GM23338 (cell line): ENCODE results near the gene CEP89. TPM values are rescaled to one million over a fixed set of nuclear protein-coding genes. Genes with fewer than 3 reads are reported as not detected.

ENCODE experiments used
- ATAC-seq: fragments of 200-7000 bp; cut with Tn5 transposase; 3 replicates; pipeline ENCODE4 v1.9.1; 2020
- DNase-seq: peaks from one replicate; pipeline ENCODE4 v3.0.0-alpha.2; 2015; ENCODE audit warnings: low spot score
- H2AFZ ChIP-seq: fragments of 200-600 bp; sonication (generic); 2 replicates; pipeline ENCODE4 v1.8.0; 2016; ENCODE audit warnings: antibody characterized with exemption, mild to moderate bottlenecking, moderate library complexity
- H3F3A ChIP-seq: fragments of 200-600 bp; sonication (generic); replicated peaks from 2 replicates; pipeline ENCODE4 v1.8.0; 2017; ENCODE audit warnings: antibody characterized with exemption, mixed run types, low read depth
- H3K27ac ChIP-seq: fragments of 200-600 bp; sonication (generic); 2 replicates; pipeline ENCODE4 v1.6.1; 2016; ENCODE audit warnings: low read depth
- H3K27me3 ChIP-seq: fragments of 200-600 bp; sonication (generic); 2 replicates; pipeline ENCODE4 v1.8.0; 2016; ENCODE audit warnings: mild to moderate bottlenecking, mixed run types, moderate library complexity; ENCODE audit not compliant: insufficient read depth
- H3K36me3 ChIP-seq: fragments of 200-600 bp; sonication (generic); 2 replicates; pipeline ENCODE4 v1.8.0; 2016; ENCODE audit warnings: mild to moderate bottlenecking; ENCODE audit not compliant: insufficient read depth
- H3K4me1 ChIP-seq: fragments of 200-600 bp; sonication (generic); 2 replicates; pipeline ENCODE4 v1.8.0; 2016; ENCODE audit warnings: mild to moderate bottlenecking, moderate library complexity; ENCODE audit not compliant: insufficient read depth
- H3K4me2 ChIP-seq: fragments of 200-600 bp; sonication (generic); 2 replicates; pipeline ENCODE4 v1.7.1; 2017; ENCODE audit warnings: mixed run types
- H3K4me3 ChIP-seq: fragments of 200-600 bp; sonication (generic); 2 replicates; pipeline ENCODE4 v1.6.1; 2016; ENCODE audit warnings: mixed run types
- H3K79me2 ChIP-seq: fragments of 200-600 bp; sonication (generic); replicated peaks from 2 replicates; pipeline ENCODE4 v1.8.0; 2017; ENCODE audit warnings: mild to moderate bottlenecking; ENCODE audit not compliant: insufficient read depth
- H3K9me2 ChIP-seq: fragments of 200-600 bp; sonication (generic); 2 replicates; pipeline ENCODE4 v1.8.0; 2017; ENCODE audit not compliant: insufficient read depth
- H4K20me1 ChIP-seq: fragments of 200-600 bp; sonication (generic); replicated peaks from 2 replicates; pipeline ENCODE4 v1.8.0; 2017; ENCODE audit warnings: mild to moderate bottlenecking; ENCODE audit not compliant: insufficient read depth
- H3K27ac Mint-ChIP-seq: 2 replicates; pipeline ENCODE4 v1.8.0; 2020; ENCODE audit warnings: inconsistent platforms, mild to moderate bottlenecking, moderate library complexity, mixed read lengths
- H3K27me3 Mint-ChIP-seq: 3 replicates; pipeline ENCODE4 v1.8.0; 2022; ENCODE audit warnings: low read depth, mild to moderate bottlenecking, moderate library complexity, mixed read lengths, inconsistent platforms; ENCODE audit not compliant: insufficient read depth, poor library complexity
- H3K36me3 Mint-ChIP-seq: 3 replicates; pipeline ENCODE4 v1.8.0; 2021; ENCODE audit warnings: low read depth, mild to moderate bottlenecking, inconsistent platforms, moderate library complexity, mixed read lengths
- H3K4me1 Mint-ChIP-seq: 3 replicates; pipeline ENCODE4 v1.8.0; 2020; ENCODE audit warnings: mild to moderate bottlenecking, inconsistent platforms, mixed read lengths
- H3K4me3 Mint-ChIP-seq: 3 replicates; pipeline ENCODE4 v1.8.0; 2021; ENCODE audit warnings: moderate library complexity, mild to moderate bottlenecking, inconsistent platforms, mixed read lengths
- H3K9me3 Mint-ChIP-seq: 3 replicates; pipeline ENCODE4 v1.8.0; 2020; ENCODE audit warnings: moderate library complexity, mild to moderate bottlenecking, inconsistent platforms, mixed read lengths
- CTCF ChIP-seq, 2 experiments: fragments of 200-600 bp in 1 of 2; sonication (generic) in 1 of 2; conservative IDR thresholded peaks; 2 replicates each; pipeline versions ENCODE4 v1.5.1 to v1.6.1; 2016 to 2017; ENCODE audit warnings: antibody characterized with exemption in 2 of 2, low read depth in 2 of 2, mild to moderate bottlenecking in 2 of 2, moderate library complexity in 1 of 2
- EZH2 ChIP-seq: fragments of 200-600 bp; sonication (generic); IDR thresholded peaks from one replicate; pipeline ENCODE4 v1.8.0; 2017; ENCODE audit warnings: antibody characterized with exemption, mild to moderate bottlenecking, low read depth; ENCODE audit not compliant: unreplicated experiment
- JUNB ChIP-seq: IDR thresholded peaks from one replicate; pipeline ENCODE4 v1.6.1; 2016; ENCODE audit warnings: antibody characterized with exemption; ENCODE audit not compliant: unreplicated experiment
- NANOG ChIP-seq: IDR thresholded peaks from 2 replicates; pipeline ENCODE4 v1.6.1; 2016; ENCODE audit warnings: antibody characterized with exemption, borderline replicate concordance
- REST ChIP-seq: IDR thresholded peaks from one replicate; pipeline ENCODE4 v1.6.1; 2018; ENCODE audit warnings: antibody characterized with exemption; ENCODE audit not compliant: unreplicated experiment
- ZNF114 ChIP-seq: fragments of 250-450 bp; sonication (Bioruptor Pico); IDR thresholded peaks from 2 replicates; pipeline ENCODE4 v1.5.0; 2020; ENCODE audit warnings: mild to moderate bottlenecking, moderate library complexity
- ZNF462 ChIP-seq: fragments of 250-450 bp; sonication (Bioruptor Pico); IDR thresholded peaks from 2 replicates; pipeline ENCODE4 v1.5.0; 2020; ENCODE audit warnings: mild to moderate bottlenecking, moderate library complexity
- polyA plus RNA-seq: library from polyadenylated mRNA; unstranded; fragments of >200 nt; fragmentation: Nextera tagmentation; extraction: Ambion mirVana; gene quantifications from 2 replicates; pipeline ENCODE4 v1.2.1, GENCODE V29; 2016
- total RNA-seq: library from RNA; depleted of rRNA; stranded (reverse); fragments of >200 nt; shearing (Covaris generic); gene quantifications from 2 replicates; pipeline ENCODE4 v1.2.3, GENCODE V29; 2014

CEP89 gene
- total and polyA plus RNA-seq, 2 experiments from 2014 or later = 13.4 to 17.5 TPM

- TF ChIP-seq CTCF (conservative IDR thresholded peaks at IDR 0.05; ENCODE audit: low read depth in 2 of 2) = no peak
- TF ChIP-seq EZH2 = no peak
Measured at GRCh38 chr19:32864318-32865007, 107.3 kb downstream of the CEP89 start (continued).

GRCh38 chr19:32863841-32864240, 107.9 kb downstream of the CEP89 start:
- no peaks in the 10 kb centered on the region for H3K79me2 ChIP-seq
- no peak for TF ChIP-seq EZH2
- TF ChIP-seq JUNB = no peak
- no peak for TF ChIP-seq ZNF114 (CRISPR knock-in tag)
- TF ChIP-seq ZNF462 (CRISPR knock-in tag) = no peak
- no peak for TF ChIP-seq REST
- TF ChIP-seq NANOG = no peak

More at GRCh38 chr19:32863841-32864240, 107.9 kb downstream of the CEP89 start:
- no peaks in the 10 kb centered on the region for H3K9me2 ChIP-seq
- no peaks in the 10 kb centered on the region for H3K4me1 ChIP-seq
- no peak overlapping the region for H2AFZ ChIP-seq
- H3K27me3 Mint-ChIP-seq = peaks cover 1% of the 10 kb centered on the region
- H4K20me1 ChIP-seq = no peaks in the 10 kb centered on the region
- no peak overlapping the region for H3K4me2 ChIP-seq
- H3K9me3 Mint-ChIP-seq = no peaks in the 10 kb centered on the region; the same call in 2 of the 3 replicates
- no peaks in the 10 kb centered on the region for H3K36me3 Mint-ChIP-seq
- H3K4me1 Mint-ChIP-seq = no peaks in the 10 kb centered on the region
- no peaks in the 10 kb centered on the region for H3F3A ChIP-seq
- DNase-seq = no peak
- H3K4me3 Mint-ChIP-seq = no peak overlapping the region
- H3K27me3 ChIP-seq = no peaks in the 10 kb centered on the region
- H3K27ac ChIP-seq = no peak overlapping the region
- no peak overlapping the region for H3K27ac Mint-ChIP-seq
- no peaks in the 10 kb centered on the region for H3K36me3 ChIP-seq
- no peak for ATAC-seq
- no peak overlapping the region for H3K4me3 ChIP-seq
